ENCODE results near the gene GOLGB1. TPM values are rescaled to one million over a fixed set of nuclear protein-coding genes. Genes with fewer than 3 reads are reported as not detected.

The GOLGB1 gene
- polyA plus RNA-seq, 1 donor from 2014 or later = 30.2 TPM

DNA sequence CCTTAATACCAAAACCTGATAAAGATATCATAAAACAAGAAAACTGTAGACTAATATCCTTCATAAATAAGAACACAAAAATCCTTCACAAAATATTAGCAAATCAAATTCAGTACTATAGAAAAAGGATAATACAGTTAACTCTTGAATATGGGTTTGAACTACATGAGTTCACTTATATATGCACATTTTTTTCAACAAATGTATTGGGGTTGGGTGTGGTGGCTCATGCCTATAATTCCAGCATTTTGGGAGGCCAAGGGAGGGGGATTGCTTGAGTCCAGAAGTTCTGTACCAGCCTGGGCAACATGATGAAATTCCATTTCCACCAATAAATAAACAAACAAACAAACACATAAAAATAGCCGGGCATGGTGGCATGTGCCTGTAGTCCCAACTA lies 39.2 kb downstream of the GOLGB1 start:
- Histone ChIP-seq H3K79me2 (replicated peaks; ENCODE audit: insufficient read depth, low read length) (no peaks in the 10 kb centered on the region), H3F3A (ENCODE audit: insufficient read depth, low read length, poor library complexity, severe bottlenecking) (no peaks in the 10 kb centered on the region), H3K9me3 (ENCODE audit: low read length) (no peaks in the 10 kb centered on the region), H3K27ac (ENCODE audit: low read length) (no peak overlapping the region), H2AFZ (ENCODE audit: low read depth, low read length) (no peak overlapping the region), H3K4me2 (ENCODE audit: low read length) (no peak overlapping the region), H3K9me2 (ENCODE audit: insufficient read depth, low read length) (no peaks in the 10 kb centered on the region), H3K4me3 (ENCODE audit: low read length) (no peak overlapping the region), H3K9ac (ENCODE audit: low read length) (no peak overlapping the region), H3K27me3 (ENCODE audit: insufficient read depth, low read depth, low read length) (no peaks in the 10 kb centered on the region), H4K20me1 (ENCODE audit: insufficient read depth) (no peaks in the 10 kb centered on the region), H3K36me3 (ENCODE audit: insufficient read depth, low read length) (peaks cover 4% of the 10 kb centered on the region)
- TF ChIP-seq TAF1 (IDR thresholded peaks at IDR 0.05; ENCODE audit: low read depth) (no peak), MXI1 (conservative IDR thresholded peaks at IDR 0.05; ENCODE audit: poor library complexity, severe bottlenecking) (no peak), EP300 (conservative IDR thresholded peaks at IDR 0.05; ENCODE audit: poor library complexity, severe bottlenecking) (no peak), SMC3 (conservative IDR thresholded peaks at IDR 0.05; ENCODE audit: poor library complexity) (no peak), RAD21 (conservative IDR thresholded peaks at IDR 0.05) (no peak), REST (IDR thresholded peaks at IDR 0.05; ENCODE audit: borderline replicate concordance) (no peak), POLR2AphosphoS5 (IDR thresholded peaks at IDR 0.05) (no peak), EZH2 (IDR thresholded peaks at IDR 0.05; ENCODE audit: borderline replicate concordance, insufficient read depth, low read length, poor library complexity, severe bottlenecking) (no peak)
- TF ChIP-seq, protein P1, sequence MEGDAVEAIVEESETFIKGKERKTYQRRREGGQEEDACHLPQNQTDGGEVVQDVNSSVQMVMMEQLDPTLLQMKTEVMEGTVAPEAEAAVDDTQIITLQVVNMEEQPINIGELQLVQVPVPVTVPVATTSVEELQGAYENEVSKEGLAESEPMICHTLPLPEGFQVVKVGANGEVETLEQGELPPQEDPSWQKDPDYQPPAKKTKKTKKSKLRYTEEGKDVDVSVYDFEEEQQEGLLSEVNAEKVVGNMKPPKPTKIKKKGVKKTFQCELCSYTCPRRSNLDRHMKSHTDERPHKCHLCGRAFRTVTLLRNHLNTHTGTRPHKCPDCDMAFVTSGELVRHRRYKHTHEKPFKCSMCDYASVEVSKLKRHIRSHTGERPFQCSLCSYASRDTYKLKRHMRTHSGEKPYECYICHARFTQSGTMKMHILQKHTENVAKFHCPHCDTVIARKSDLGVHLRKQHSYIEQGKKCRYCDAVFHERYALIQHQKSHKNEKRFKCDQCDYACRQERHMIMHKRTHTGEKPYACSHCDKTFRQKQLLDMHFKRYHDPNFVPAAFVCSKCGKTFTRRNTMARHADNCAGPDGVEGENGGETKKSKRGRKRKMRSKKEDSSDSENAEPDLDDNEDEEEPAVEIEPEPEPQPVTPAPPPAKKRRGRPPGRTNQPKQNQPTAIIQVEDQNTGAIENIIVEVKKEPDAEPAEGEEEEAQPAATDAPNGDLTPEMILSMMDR (IDR thresholded peaks at IDR 0.05; ENCODE audit: poor library complexity, severe bottlenecking) = no peak

GRCh38 chr3:121707531-121708273 lies 41.8 kb downstream of the GOLGB1 start:
- no peaks in the 10 kb centered on the region for H4K20me1 ChIP-seq (ENCODE audit: insufficient read depth)
- no peaks in the 10 kb centered on the region for H3K9me3 ChIP-seq (ENCODE audit: low read length)
- H3F3A ChIP-seq (ENCODE audit: insufficient read depth, low read length, poor library complexity, severe bottlenecking) = no peaks in the 10 kb centered on the region
- no peak overlapping the region for H3K9ac ChIP-seq (ENCODE audit: low read length)
- no peaks in the 10 kb centered on the region for H3K79me2 ChIP-seq (replicated peaks; ENCODE audit: insufficient read depth, low read length)
- no peak for TF ChIP-seq MXI1 (conservative IDR thresholded peaks at IDR 0.05; ENCODE audit: poor library complexity, severe bottlenecking)
- no peak for TF ChIP-seq SMC3 (conservative IDR thresholded peaks at IDR 0.05; ENCODE audit: poor library complexity)
- TF ChIP-seq REST (IDR thresholded peaks at IDR 0.05; ENCODE audit: borderline replicate concordance) = no peak
- no peak for TF ChIP-seq TAF1 (IDR thresholded peaks at IDR 0.05; ENCODE audit: low read depth)
- TF ChIP-seq, protein P1 (IDR thresholded peaks at IDR 0.05; ENCODE audit: poor library complexity, severe bottlenecking) = no peak
- TF ChIP-seq POLR2AphosphoS5 (IDR thresholded peaks at IDR 0.05) = no peak
- TF ChIP-seq EP300 (conservative IDR thresholded peaks at IDR 0.05; ENCODE audit: poor library complexity, severe bottlenecking) = no peak
- no peak for TF ChIP-seq EZH2 (IDR thresholded peaks at IDR 0.05; ENCODE audit: borderline replicate concordance, insufficient read depth, low read length, poor library complexity, severe bottlenecking)
- no peak for TF ChIP-seq RAD21 (conservative IDR thresholded peaks at IDR 0.05)
- no peak overlapping the region for H3K4me3 ChIP-seq (ENCODE audit: low read length)
- no peaks in the 10 kb centered on the region for H3K36me3 ChIP-seq (ENCODE audit: insufficient read depth, low read length)
- H3K4me2 ChIP-seq (ENCODE audit: low read length) = no peak overlapping the region
- no peak overlapping the region for H2AFZ ChIP-seq (ENCODE audit: low read depth, low read length)
- no peaks in the 10 kb centered on the region for H3K9me2 ChIP-seq (ENCODE audit: insufficient read depth, low read length)
- H3K27ac ChIP-seq (ENCODE audit: low read length) = no peak overlapping the region
- H3K27me3 ChIP-seq (ENCODE audit: insufficient read depth, low read depth, low read length) = no peaks in the 10 kb centered on the region
